Measurements from ENCODE around the gene NRG2. TPM values are rescaled to one million over a fixed set of nuclear protein-coding genes. Genes with fewer than 3 reads are reported as not detected.
A peak's percentile ranks its signal among the peaks of the same experiment; 100 is the strongest.

The NRG2 gene
- total and polyA plus RNA-seq, 8 donors = 0.68 to 10.6 (median 7.5) TPM

- no peak overlapping the region for H3K27ac ChIP-seq
- no peak for TF ChIP-seq CTCF (IDR thresholded peaks at IDR 0.05)
- H3K4me1 ChIP-seq = no peaks in the 10 kb centered on the region
- no peak for DNase-seq
- H3K27me3 ChIP-seq = peaks cover under 1 to 10% of the 10 kb centered on the region in 2 donors
- no peak overlapping the region for H3K4me3 ChIP-seq
- H3K36me3 ChIP-seq = no peaks in the 10 kb centered on the region
- no peaks in the 10 kb centered on the region for H3K9me3 ChIP-seq
- no peak for ATAC-seq
- intact Hi-C loops (cut with DNase I) = no loop called here
Measured at GRCh38 chr5:139910901-139911300, 132.2 kb downstream of the NRG2 start.

- no peaks in the 10 kb centered on the region for H3K9me3 ChIP-seq
- no peaks in the 10 kb centered on the region for H3K4me1 ChIP-seq
- TF ChIP-seq CTCF (IDR thresholded peaks at IDR 0.05) = no peak
- H3K4me3 ChIP-seq = no peak overlapping the region
- H3K36me3 ChIP-seq = no peaks in the 10 kb centered on the region
- intact Hi-C loops (cut with DNase I) = no loop called here
- peaks cover 4 to 18% of the 10 kb centered on the region in 2 donors for H3K27me3 ChIP-seq
- ATAC-seq (no peak), DNase-seq (no peak)
- no peak overlapping the region for H3K27ac ChIP-seq
Measured at GRCh38 chr5:139910036-139910435, 133.1 kb downstream of the NRG2 start.

- peaks cover 17 to 31% of the 10 kb centered on the region in 2 donors for H3K27me3 ChIP-seq
- TF ChIP-seq CTCF (IDR thresholded peaks at IDR 0.05) = no peak
- H3K27ac ChIP-seq = no peak overlapping the region
- no peaks in the 10 kb centered on the region for H3K36me3 ChIP-seq
- H3K9me3 ChIP-seq = no peaks in the 10 kb centered on the region
- H3K4me3 ChIP-seq = no peak overlapping the region
- DNase-seq (peak in 1 of 4 donors; percentile 21), ATAC-seq (no peak)
- peaks cover 9 to 10% of the 10 kb centered on the region in 2 donors for H3K4me1 ChIP-seq
- intact Hi-C loops (cut with DNase I) = no loop called here
Measured at GRCh38 chr5:139908749-139909148, 134.3 kb downstream of the NRG2 start.

GRCh38 chr5:139906661-139907060 is 136.4 kb downstream of the NRG2 start:
- no peak overlapping the region for H3K4me3 ChIP-seq
- H3K27ac ChIP-seq = no peak overlapping the region
- peaks cover 12 to 14% of the 10 kb centered on the region in 2 donors for H3K4me1 ChIP-seq
- DNase-seq = peak in 1 of 4 donors; percentile 7
- intact Hi-C loops (cut with DNase I) = no loop called here
- no peak for ATAC-seq
- H3K9me3 ChIP-seq = no peaks in the 10 kb centered on the region
- H3K27me3 ChIP-seq = peaks cover 37 to 52% of the 10 kb centered on the region in 2 donors
- no peak for TF ChIP-seq CTCF (IDR thresholded peaks at IDR 0.05)
- H3K36me3 ChIP-seq = no peaks in the 10 kb centered on the region

- H3K27me3 ChIP-seq = peaks cover 37 to 64% of the 10 kb centered on the region in 2 donors
- no peak for TF ChIP-seq CTCF (IDR thresholded peaks at IDR 0.05)
Measured at GRCh38 chr5:139904816-139905661, 138.1 kb downstream of the NRG2 start.

More at GRCh38 chr5:139904816-139905661, 138.1 kb downstream of the NRG2 start:
- Histone ChIP-seq H3K36me3 (no peaks in the 10 kb centered on the region), H3K27ac (no peak overlapping the region), H3K4me3 (no peak overlapping the region), H3K4me1 (peaks cover 12 to 14% of the 10 kb centered on the region in 2 donors), H3K9me3 (no peaks in the 10 kb centered on the region)
- DNase-seq (peak in 2 of 4 donors; percentile 22 to 45), ATAC-seq (peak; percentile 18)
- intact Hi-C loops (cut with DNase I) = no loop called here
